SJCRH30 (cell line): ENCODE results near the gene RIMBP2. TPM values are rescaled to one million over a fixed set of nuclear protein-coding genes. Genes with fewer than 3 reads are reported as not detected.

Experiments
- DNase-seq, 2 experiments: peaks; one replicate each; pipeline ENCODE4 v3.0.0-alpha.2; 2015 to 2020
- H3K27ac ChIP-seq: fragments of 250-450 bp; sonication (Bioruptor Pico); 2 replicates; pipeline ENCODE4 v1.5.1; 2020; ENCODE audit warnings: mild to moderate bottlenecking, moderate library complexity
- H3K27me3 ChIP-seq: fragments of 250-450 bp; sonication (Bioruptor Pico); 2 replicates; pipeline ENCODE4 v1.5.1; 2020; ENCODE audit warnings: mild to moderate bottlenecking, moderate library complexity
- H3K36me3 ChIP-seq: fragments of 250-450 bp; sonication (Bioruptor Pico); 2 replicates; pipeline ENCODE4 v1.5.1; 2020; ENCODE audit warnings: mild to moderate bottlenecking, moderate library complexity
- H3K4me1 ChIP-seq: fragments of 250-450 bp; sonication (Bioruptor Pico); 2 replicates; pipeline ENCODE4 v1.5.1; 2020; ENCODE audit warnings: mild to moderate bottlenecking, moderate library complexity
- H3K4me3 ChIP-seq: fragments of 250-450 bp; sonication (Bioruptor Pico); 2 replicates; pipeline ENCODE4 v1.5.1; 2020; ENCODE audit warnings: mild to moderate bottlenecking, moderate library complexity
- H3K9me3 ChIP-seq: fragments of 250-450 bp; sonication (Bioruptor Pico); replicated peaks from 2 replicates; pipeline ENCODE4 v1.5.1; 2020; ENCODE audit warnings: mild to moderate bottlenecking, moderate library complexity
- total RNA-seq: library from RNA; depleted of rRNA; stranded (reverse); fragments of >200 nt; shearing (Covaris generic); gene quantifications from 2 replicates; pipeline ENCODE4 v1.2.3, GENCODE V29; 2014

Gene RIMBP2
- total RNA-seq, 1 experiment from 2014 or later = not detected

GRCh38 chr12:130463275-130463658 is 252.8 kb downstream of the RIMBP2 start:
- Histone ChIP-seq H3K36me3 (no peaks in the 10 kb centered on the region), H3K4me3 (no peak overlapping the region), H3K4me1 (no peaks in the 10 kb centered on the region), H3K27me3 (no peaks in the 10 kb centered on the region), H3K9me3 (no peaks in the 10 kb centered on the region), H3K27ac (no peak overlapping the region)
- no peak for DNase-seq

GRCh38 chr12:130462558-130463274 is 253.4 kb downstream of the RIMBP2 start:
- H3K27me3 ChIP-seq = no peaks in the 10 kb centered on the region
- no peaks in the 10 kb centered on the region for H3K4me1 ChIP-seq
- no peaks in the 10 kb centered on the region for H3K9me3 ChIP-seq
- no peak overlapping the region for H3K27ac ChIP-seq
- DNase-seq = no peak
- H3K4me3 ChIP-seq = no peak overlapping the region
- no peaks in the 10 kb centered on the region for H3K36me3 ChIP-seq

DNA sequence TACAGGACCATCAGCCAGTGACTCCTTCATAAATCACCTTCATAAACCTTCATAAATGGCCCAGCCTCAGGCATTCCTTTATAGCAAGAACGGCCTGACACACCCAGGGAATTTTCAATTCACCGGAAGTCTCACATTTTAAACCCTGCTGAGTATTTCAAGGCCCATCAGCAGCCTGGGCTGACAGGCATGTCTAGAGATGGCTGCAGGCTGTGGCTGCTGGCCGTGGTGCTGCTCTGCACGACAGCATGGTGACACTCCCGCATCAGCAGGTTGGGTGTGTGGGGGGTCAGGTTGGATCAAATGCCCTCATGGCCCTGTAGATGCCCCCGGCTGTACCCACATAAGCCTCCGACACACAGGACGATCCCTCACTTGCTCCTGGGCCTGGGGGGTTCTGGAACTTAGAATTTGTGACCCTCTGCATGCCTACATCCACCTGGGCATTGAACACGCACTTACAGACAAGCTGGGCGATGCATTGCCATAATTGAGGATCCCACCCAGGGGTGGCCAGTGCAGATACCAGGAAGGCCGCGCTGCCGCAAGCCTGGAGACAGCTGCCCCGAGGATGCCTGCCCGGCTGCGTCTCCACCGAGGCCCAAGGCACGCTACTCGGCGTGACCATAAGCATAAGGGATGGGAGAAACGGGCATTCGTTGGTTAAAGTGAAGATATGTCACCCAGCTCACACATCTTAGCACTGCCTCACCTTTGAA is 254.1 kb downstream of the RIMBP2 start:
- Histone ChIP-seq H3K36me3 (no peaks in the 10 kb centered on the region), H3K27ac (no peak overlapping the region), H3K4me3 (no peak overlapping the region), H3K27me3 (peaks cover 6% of the 10 kb centered on the region; the same call in 1 of the 2 replicates), H3K4me1 (no peaks in the 10 kb centered on the region), H3K9me3 (no peaks in the 10 kb centered on the region)
- no peak for DNase-seq

DNA sequence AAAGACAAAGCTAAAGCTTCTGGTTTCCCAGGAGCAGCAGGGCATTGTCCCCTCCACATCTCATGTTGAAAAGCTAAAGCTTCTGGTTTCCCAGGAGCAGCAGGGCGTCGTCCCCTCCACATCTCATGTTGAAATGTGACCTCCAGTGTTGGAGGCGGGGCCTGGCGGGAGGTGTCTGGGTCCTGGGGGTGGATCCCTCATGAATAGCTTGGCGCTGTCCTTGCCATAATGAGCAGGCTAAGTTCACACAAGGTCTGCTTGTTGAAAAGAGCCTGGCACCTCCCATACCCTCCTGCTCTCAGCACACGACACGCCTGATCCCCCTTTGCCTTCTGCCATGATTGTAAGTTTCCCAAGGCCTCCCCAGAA is 254.7 kb downstream of the RIMBP2 start:
- no peak for DNase-seq
- H3K4me3 ChIP-seq = no peak overlapping the region
- H3K36me3 ChIP-seq = no peaks in the 10 kb centered on the region
- no peak overlapping the region for H3K27ac ChIP-seq
- no peaks in the 10 kb centered on the region for H3K9me3 ChIP-seq
- H3K27me3 ChIP-seq = peaks cover 10% of the 10 kb centered on the region; the same call in 1 of the 2 replicates
- no peaks in the 10 kb centered on the region for H3K4me1 ChIP-seq

- no peaks in the 10 kb centered on the region for H3K36me3 ChIP-seq
- DNase-seq = no peak
- no peaks in the 10 kb centered on the region for H3K9me3 ChIP-seq
- no peaks in the 10 kb centered on the region for H3K4me1 ChIP-seq
- H3K27ac ChIP-seq = no peak overlapping the region
- no peak overlapping the region for H3K4me3 ChIP-seq
- peaks cover 10% of the 10 kb centered on the region; the same call in 1 of the 2 replicates for H3K27me3 ChIP-seq
These were observed 255.3 kb downstream of the RIMBP2 start for GRCh38 chr12:130460611-130461446.

DNA sequence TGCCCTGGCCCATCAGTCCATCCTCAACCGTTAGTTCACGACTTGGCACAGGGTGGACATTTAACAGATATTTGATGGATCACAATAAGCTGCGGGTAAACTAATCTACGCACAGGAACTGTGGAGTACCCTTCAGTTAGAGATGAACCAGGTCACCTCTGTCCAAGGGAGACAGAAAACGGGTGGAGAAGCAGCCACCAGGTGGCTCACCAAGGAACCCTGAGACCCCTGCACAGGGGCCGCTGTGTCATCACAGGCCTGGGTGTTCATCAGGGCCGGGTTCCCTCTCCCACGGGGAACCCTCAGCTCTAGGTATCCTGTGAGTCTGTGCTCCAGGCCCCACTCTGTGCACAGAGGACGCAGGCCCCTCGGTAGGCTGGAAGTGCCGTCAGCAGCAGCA is 256.2 kb downstream of the RIMBP2 start:
- Histone ChIP-seq H3K9me3 (no peaks in the 10 kb centered on the region), H3K27me3 (peaks cover 10% of the 10 kb centered on the region; the same call in 1 of the 2 replicates), H3K4me1 (no peaks in the 10 kb centered on the region), H3K36me3 (no peaks in the 10 kb centered on the region), H3K27ac (no peak overlapping the region), H3K4me3 (no peak overlapping the region)
- DNase-seq = no peak

DNA sequence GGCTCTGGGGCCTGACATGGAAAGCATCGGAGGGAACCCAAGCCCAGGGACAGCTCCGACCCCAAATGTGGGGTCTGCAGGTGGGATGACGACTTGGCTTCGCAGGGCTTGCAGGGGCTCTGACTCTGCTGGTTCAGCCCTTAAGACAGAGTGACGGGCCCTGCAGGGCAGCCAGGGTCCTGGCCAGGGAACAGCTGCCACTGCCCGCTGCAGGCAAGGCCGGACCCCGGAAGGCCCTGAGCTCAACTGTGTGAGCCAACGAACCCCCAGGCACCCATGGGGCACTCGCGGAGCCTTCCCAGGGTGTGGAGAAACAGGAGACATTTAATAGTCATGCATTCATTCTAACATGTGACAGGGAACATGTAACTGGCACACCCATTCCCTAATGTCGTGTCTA is 257.8 kb downstream of the RIMBP2 start:
- peaks cover 14% of the 10 kb centered on the region; the same call in 1 of the 2 replicates for H3K27me3 ChIP-seq
- H3K36me3 ChIP-seq = no peaks in the 10 kb centered on the region
- H3K4me1 ChIP-seq = no peaks in the 10 kb centered on the region
- no peak for DNase-seq
- H3K4me3 ChIP-seq = no peak overlapping the region
- no peaks in the 10 kb centered on the region for H3K9me3 ChIP-seq
- H3K27ac ChIP-seq = no peak overlapping the region

DNA sequence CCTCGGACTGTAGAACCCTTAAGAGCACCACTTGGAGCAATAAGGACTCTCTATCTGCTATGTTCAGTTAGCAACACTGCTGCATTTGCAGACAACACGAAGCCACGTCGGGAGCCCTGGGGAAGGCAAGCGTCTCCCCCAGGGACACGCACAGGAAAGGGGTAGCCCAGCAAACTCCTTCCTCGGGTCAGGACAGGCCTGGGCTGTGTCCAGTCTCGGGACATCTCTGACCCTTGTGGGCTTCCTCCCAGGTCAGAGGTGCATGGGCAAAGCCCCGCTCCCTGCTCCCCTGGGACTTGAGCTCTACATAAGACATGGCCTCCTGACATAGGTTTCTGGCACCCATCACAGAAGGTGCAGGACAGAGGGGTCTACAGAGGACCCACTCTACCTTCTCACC is 258.9 kb downstream of the RIMBP2 start:
- DNase-seq = no peak
- no peak overlapping the region for H3K4me3 ChIP-seq
- no peaks in the 10 kb centered on the region for H3K36me3 ChIP-seq
- no peaks in the 10 kb centered on the region for H3K9me3 ChIP-seq
- no peak overlapping the region for H3K27ac ChIP-seq
- H3K4me1 ChIP-seq = no peaks in the 10 kb centered on the region
- H3K27me3 ChIP-seq = peaks cover 14% of the 10 kb centered on the region; the same call in 1 of the 2 replicates

DNA sequence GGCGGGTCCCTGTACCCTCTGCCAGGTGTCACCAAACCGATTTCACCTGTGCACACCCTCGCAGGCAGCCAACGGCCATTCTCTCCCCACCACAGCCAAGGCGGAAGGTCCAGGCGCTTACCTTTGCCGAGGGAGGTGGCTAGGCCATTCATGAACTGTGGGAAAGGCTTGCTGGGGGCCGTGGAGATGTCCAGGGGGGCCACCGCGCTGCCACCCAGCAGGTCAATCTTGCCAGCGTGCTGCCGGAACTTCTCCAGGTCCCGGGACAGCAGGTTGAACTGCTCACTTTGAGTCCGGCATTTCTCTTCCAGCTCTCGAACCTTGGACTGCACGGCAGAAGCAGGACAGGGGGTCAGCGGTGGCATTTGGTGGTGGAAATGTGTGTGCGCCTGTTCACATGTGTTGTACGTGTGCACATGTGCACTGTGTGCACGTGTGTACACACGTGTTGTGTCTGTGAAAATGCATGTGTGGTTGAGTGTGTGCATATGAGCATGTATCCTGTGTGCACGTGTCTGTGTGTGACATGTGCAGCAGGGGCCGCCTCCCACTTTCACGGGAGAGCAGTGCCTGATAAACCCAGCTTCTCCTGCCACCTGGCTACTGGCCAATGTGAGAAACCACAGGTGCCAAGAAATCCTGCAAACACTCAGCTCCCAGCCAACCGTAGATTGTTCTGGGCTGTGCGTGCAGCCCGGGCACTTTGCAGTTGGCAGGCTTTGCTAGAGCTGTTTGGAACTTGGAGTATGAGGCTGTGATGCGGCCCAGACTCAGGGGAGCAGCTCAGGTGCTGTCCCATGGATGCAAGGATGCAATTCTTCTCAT is 259.5 kb downstream of the RIMBP2 start:
- DNase-seq = no peak
- Histone ChIP-seq H3K27me3 (peaks cover 14% of the 10 kb centered on the region; the same call in 1 of the 2 replicates), H3K27ac (no peak overlapping the region), H3K9me3 (no peaks in the 10 kb centered on the region), H3K36me3 (no peaks in the 10 kb centered on the region), H3K4me1 (no peaks in the 10 kb centered on the region), H3K4me3 (no peak overlapping the region)

- Histone ChIP-seq H3K4me3 (no peak overlapping the region), H3K4me1 (no peaks in the 10 kb centered on the region), H3K36me3 (no peaks in the 10 kb centered on the region), H3K27me3 (peaks cover 14% of the 10 kb centered on the region; the same call in 1 of the 2 replicates), H3K27ac (no peak overlapping the region), H3K9me3 (no peaks in the 10 kb centered on the region)
- no peak for DNase-seq
These were observed 260.9 kb downstream of the RIMBP2 start for GRCh38 chr12:130455161-130455560.

DNA sequence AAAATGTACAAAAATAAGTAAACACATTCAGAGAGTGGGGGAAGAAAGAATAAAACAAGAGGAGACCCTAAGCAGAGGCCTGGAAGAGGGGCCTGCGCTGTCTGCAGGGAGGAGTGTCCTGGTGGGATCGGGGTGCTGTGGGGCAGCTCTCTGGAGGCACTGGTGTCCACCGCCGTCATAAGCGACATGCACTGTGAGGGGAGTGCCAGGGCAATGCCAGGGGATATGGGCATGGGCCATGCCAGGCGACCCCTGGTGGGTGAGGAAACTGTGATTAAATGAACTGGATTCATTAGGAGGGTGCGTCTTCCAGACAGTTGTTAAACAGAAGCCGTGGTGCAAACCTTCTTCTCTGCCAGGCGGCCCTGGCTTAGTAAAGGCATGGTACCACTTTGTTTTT is 261.8 kb downstream of the RIMBP2 start:
- no peak for DNase-seq
- no peaks in the 10 kb centered on the region for H3K9me3 ChIP-seq
- H3K27ac ChIP-seq = no peak overlapping the region
- H3K36me3 ChIP-seq = no peaks in the 10 kb centered on the region
- H3K4me1 ChIP-seq = no peaks in the 10 kb centered on the region
- peaks cover 14% of the 10 kb centered on the region; the same call in 1 of the 2 replicates for H3K27me3 ChIP-seq
- H3K4me3 ChIP-seq = no peak overlapping the region

GRCh38 chr12:130452546-130452945 is 263.6 kb downstream of the RIMBP2 start:
- Histone ChIP-seq H3K9me3 (no peaks in the 10 kb centered on the region), H3K27me3 (peaks cover 16% of the 10 kb centered on the region; the same call in 1 of the 2 replicates), H3K36me3 (no peaks in the 10 kb centered on the region), H3K27ac (no peak overlapping the region), H3K4me1 (no peaks in the 10 kb centered on the region), H3K4me3 (no peak overlapping the region)
- DNase-seq = no peak

GRCh38 chr12:130451001-130451930 is 264.8 kb downstream of the RIMBP2 start:
- H3K36me3 ChIP-seq = no peaks in the 10 kb centered on the region
- no peak for DNase-seq
- no peaks in the 10 kb centered on the region for H3K9me3 ChIP-seq
- H3K27ac ChIP-seq = no peak overlapping the region
- 0 out of 2 replicates have a peak, but pooled peaks cover 7% of the 10 kb centered on the region for H3K27me3 ChIP-seq
- H3K4me3 ChIP-seq = no peak overlapping the region
- H3K4me1 ChIP-seq = no peaks in the 10 kb centered on the region
